Right renal pelvis (tissue), 4 donors: ENCODE results near the gene ANKRD13C. TPM values are rescaled to one million over a fixed set of nuclear protein-coding genes. Genes with fewer than 3 reads are reported as not detected.

Experiments used
- DNase-seq, 4 donors: peaks; one replicate each; pipeline ENCODE4 v3.0.0-alpha.2; 2013; ENCODE audit warnings: low read depth in 4 of 4, low spot score in 3 of 4, missing footprints in 1 of 4
- polyA plus RNA-seq, 4 donors: library from polyadenylated mRNA; unstranded; fragments of 120-200 nt; gene quantifications; one replicate each; pipeline ENCODE4 v1.2.1, GENCODE V29; 2013; ENCODE audit not compliant: insufficient read length in 4 of 4

ANKRD13C gene
- polyA plus RNA-seq, 4 donors = 26.5 to 41.8 (median 35.1) TPM

GRCh38 chr1:70221238-70222121 is 133.0 kb downstream of the ANKRD13C start, which contains the start of gene SRSF11:
Gene SRSF11, plus strand, starts transcription at chr1:70221380. Its CDS starts 257 bp downstream, at chr1:70221637.
- DNase-seq = peak; percentile 90 to 94 (median 92)

- no peak for DNase-seq
Measured at GRCh38 chr1:70220517-70221237, 133.8 kb downstream of the ANKRD13C start.

GRCh38 chr1:70220015-70220414 is 134.5 kb downstream of the ANKRD13C start:
- DNase-seq = no peak

GRCh38 chr1:70211541-70211940 is 143.0 kb downstream of the ANKRD13C start:
- no peak for DNase-seq

GRCh38 chr1:70210820-70211219 is 143.7 kb downstream of the ANKRD13C start:
- no peak for DNase-seq

Other genes with a start within 250 kb of the ANKRD13C start
- 10 to 100 TPM; 27.4 to 37.2 (median 34.2) TPM for gene LRRC40, start 149.1 kb downstream of the ANKRD13C start, polyA plus RNA-seq
- gene SRSF11, start 133.3 kb downstream of the ANKRD13C start, polyA plus RNA-seq = 100 to 1,000 TPM; 281 to 334 (median 318) TPM
- 10 to 100 TPM; 12.5 to 16.2 (median 13.9) TPM for gene CTH, start 56.5 kb upstream of the ANKRD13C start, polyA plus RNA-seq